ENCODE results near the gene KIF22. TPM values are rescaled to one million over a fixed set of nuclear protein-coding genes. Genes with fewer than 3 reads are reported as not detected.
A peak's percentile ranks its signal among the peaks of the same experiment; 100 is the strongest.
"Not testable (repeated sequence)": the region's sequence is repeated elsewhere in the genome, so short reads cannot be mapped to it uniquely, and the experiment has no call there.

Gene KIF22
- total RNA-seq, 2 experiments from 2014 or later = 160 to 165 TPM

DNA sequence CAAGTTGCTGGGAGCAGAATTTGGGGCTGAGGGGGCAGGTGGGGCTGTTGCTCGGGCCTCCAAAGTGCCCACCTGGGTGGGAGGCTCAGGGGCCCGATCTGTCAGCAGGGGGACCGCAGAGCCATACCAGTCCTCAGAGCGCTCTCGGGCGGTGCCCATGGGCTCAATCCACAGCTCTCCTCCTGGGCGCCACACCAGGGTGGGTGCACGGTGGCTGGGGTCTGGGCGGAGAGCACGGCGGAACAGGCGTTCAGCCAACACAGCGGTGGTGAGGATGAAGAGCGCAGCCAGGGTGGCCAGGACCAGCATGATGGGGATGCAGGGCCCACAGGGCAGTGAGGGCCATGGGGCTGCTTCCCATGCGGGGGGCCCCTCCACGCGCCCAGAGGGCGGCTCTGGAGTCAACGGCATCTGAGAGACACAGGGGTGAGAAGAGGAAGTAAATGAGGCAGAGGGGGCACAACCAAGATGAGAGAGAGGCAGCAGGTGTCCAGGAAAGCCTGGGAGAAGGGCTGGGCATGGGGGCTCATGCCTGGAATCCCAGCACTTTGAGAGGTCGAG, 45.9 kb upstream of the KIF22 start:
- intact Hi-C loops (cut with micrococcal nuclease) = loop anchor here (5.0 kb wide), 1 partner anchor 48 kb away; the partner anchor contains the start of gene KIF22
- H3K36me3 Mint-ChIP-seq (ENCODE audit: low read depth) = peaks cover 28% of the 10 kb centered on the region
- ATAC-seq (no peak), DNase-seq (peak; percentile 42)
- ChIA-PET CTCF (interaction anchor here (0.8 to 1.8 kb wide), 5 partner anchors 12 to 63 kb away, joined by 3 to 7 read pairs (median 4); partner anchors contain the start of gene KIF22), POLR2A (interaction anchor here (1.0 to 2.2 kb wide), 4 partner anchors 12 to 64 kb away, joined by 3 to 20 read pairs (median 6); no protein-coding TSS in a partner anchor)
- peak overlapping the region; percentile 84 for H3K4me3 Mint-ChIP-seq
- H3K4me1 Mint-ChIP-seq (ENCODE audit: low read depth) = peaks cover 62% of the 10 kb centered on the region
- no peaks in the 10 kb centered on the region for H3K27me3 Mint-ChIP-seq
- H3K27ac Mint-ChIP-seq = peak overlapping the region; percentile 97
- H3K9me3 Mint-ChIP-seq = no peaks in the 10 kb centered on the region
- TF ChIP-seq, protein P1, sequence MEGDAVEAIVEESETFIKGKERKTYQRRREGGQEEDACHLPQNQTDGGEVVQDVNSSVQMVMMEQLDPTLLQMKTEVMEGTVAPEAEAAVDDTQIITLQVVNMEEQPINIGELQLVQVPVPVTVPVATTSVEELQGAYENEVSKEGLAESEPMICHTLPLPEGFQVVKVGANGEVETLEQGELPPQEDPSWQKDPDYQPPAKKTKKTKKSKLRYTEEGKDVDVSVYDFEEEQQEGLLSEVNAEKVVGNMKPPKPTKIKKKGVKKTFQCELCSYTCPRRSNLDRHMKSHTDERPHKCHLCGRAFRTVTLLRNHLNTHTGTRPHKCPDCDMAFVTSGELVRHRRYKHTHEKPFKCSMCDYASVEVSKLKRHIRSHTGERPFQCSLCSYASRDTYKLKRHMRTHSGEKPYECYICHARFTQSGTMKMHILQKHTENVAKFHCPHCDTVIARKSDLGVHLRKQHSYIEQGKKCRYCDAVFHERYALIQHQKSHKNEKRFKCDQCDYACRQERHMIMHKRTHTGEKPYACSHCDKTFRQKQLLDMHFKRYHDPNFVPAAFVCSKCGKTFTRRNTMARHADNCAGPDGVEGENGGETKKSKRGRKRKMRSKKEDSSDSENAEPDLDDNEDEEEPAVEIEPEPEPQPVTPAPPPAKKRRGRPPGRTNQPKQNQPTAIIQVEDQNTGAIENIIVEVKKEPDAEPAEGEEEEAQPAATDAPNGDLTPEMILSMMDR (IDR thresholded peaks at IDR 0.05) = no peak

DNA sequence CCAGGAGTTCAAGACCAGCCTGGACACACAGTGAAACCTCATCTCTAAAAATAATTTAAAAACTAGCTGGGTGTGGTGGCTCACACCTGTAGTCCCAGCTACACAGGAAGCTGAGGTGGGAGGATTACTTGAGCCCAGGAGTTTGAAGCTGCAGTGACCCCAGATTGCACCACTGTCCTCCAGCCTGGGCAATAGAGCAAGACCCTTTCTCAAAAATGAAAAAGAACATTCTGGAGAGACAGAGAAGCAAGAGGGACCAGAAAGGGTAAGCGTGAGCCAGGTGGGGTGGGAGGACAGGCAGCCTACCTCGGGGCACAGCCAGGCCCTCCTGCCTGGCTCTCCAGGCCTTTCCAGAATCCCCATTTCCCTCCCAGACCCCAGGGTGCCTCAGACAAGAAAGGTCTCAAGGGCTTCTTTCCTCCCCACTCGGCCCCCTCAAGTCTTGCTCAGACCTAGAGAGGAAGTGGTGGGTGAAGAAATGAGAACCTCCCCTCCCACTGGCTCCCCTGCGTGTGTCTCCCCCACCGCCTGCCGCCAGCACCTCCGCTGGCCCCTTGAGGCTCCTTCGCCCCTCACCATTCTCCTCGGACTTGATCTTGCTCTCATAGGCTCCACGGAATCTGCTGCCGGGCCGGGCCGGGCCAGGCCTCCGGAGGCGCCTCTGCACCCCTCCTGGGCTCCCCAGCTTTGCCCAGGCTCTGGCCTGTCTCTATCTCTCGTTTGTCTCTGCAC, 45.3 kb upstream of the KIF22 start:
- POLR2A ChIA-PET = interaction anchor here (1.8 kb wide), 1 partner anchor 40 kb away, joined by 7 read pairs; no protein-coding TSS in a partner anchor
- H3K9me3 Mint-ChIP-seq = no peaks in the 10 kb centered on the region
- TF ChIP-seq, protein P1 (IDR thresholded peaks at IDR 0.05) = no peak
- intact Hi-C loops (cut with micrococcal nuclease) = no loop called here
- CTCF ChIA-PET = interaction anchor here (1.1 to 1.8 kb wide), 3 partner anchors 16 to 63 kb away, joined by 4 to 5 read pairs (median 4); no protein-coding TSS in a partner anchor
- peak; percentile 79 for DNase-seq
- H3K27me3 Mint-ChIP-seq = no peaks in the 10 kb centered on the region
- H3K4me3 Mint-ChIP-seq = peak overlapping the region; percentile 84
- peaks cover 28% of the 10 kb centered on the region for H3K36me3 Mint-ChIP-seq (ENCODE audit: low read depth)
- peaks cover 56% of the 10 kb centered on the region for H3K4me1 Mint-ChIP-seq (ENCODE audit: low read depth)
- peak overlapping the region; percentile 97 for H3K27ac Mint-ChIP-seq
- ATAC-seq = peak; percentile 64

DNA sequence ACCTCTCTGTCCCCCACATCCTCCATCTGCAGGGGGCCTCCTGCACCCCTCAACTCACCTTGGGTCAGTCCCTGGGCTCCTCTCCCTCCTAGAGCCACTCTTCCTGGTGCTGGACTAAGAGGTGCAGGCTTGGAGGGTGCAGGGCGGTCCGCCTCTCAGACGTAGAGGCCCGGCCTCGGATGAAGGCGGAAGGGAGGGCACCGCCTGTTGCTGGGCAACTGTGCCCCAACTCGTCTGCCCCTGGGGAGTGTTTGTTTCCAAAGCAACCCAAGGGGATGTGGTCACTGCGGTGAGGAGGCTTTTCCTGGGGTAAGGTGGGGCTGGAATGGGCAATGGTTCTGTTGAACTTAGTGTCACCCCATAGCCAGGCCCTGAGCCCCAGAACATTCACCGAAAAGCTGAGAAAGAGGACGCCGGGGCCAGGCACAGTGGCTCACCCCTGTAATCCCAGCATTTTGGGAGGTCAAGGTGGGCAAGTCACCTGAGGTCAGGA, 44.7 kb upstream of the KIF22 start, which contains the start of gene C16orf54:
TSS of gene C16orf54 (minus strand) at position 138 of the 493 bp plus-strand sequence. CDS start 1,039 bp downstream, outside the sequence.
- Mint-ChIP-seq H3K27ac (peak within 1 kb of the TSS; percentile 97), H3K4me1 (ENCODE audit: low read depth) (peaks cover 51% of the 10 kb centered on the region), H3K9me3 (no peaks in the 10 kb centered on the region), H3K4me3 (peak within 1 kb of the TSS; percentile 84), H3K36me3 (ENCODE audit: low read depth) (peaks cover 28% of the 10 kb centered on the region), H3K27me3 (no peaks in the 10 kb centered on the region)
- TF ChIP-seq, protein P1 (IDR thresholded peaks at IDR 0.05) = no peak
- ATAC-seq = peak; percentile 82
- DNase-seq = peak; percentile 95
- intact Hi-C loops (cut with micrococcal nuclease) = no loop called here
- CTCF ChIA-PET = interaction anchor here (1.0 to 1.8 kb wide), 2 partner anchors 39 to 58 kb away, joined by 3 to 5 read pairs; no protein-coding TSS in a partner anchor
- POLR2A ChIA-PET = interaction anchor here (0.7 to 1.8 kb wide), 6 partner anchors 10 to 61 kb away, joined by 3 to 7 read pairs (median 4); partner anchors contain the start of gene KIF22

DNA sequence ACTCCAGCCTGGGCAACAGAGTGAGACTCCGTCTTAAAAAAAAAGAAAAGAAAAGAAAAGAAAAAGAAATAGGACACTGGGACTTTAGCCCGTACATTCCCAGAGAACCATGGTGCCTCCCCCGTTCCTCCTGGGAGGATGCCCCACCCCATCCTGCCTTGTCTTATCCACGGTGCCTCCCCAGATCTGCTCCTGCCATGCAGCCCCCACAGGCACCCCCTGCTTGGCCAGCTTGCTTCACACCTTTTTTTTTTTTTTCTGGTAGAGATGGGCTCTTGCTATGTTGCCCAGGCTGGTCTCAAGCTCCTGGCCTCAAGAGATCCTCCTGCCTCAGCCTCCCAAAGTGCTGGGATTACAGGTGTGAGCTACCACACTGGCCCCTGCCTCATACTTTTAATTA, 44.0 kb upstream of the KIF22 start:
- intact Hi-C loops (cut with micrococcal nuclease) = not testable (repeated sequence)
- POLR2A ChIA-PET = interaction anchor here (0.7 to 1.8 kb wide), 6 partner anchors 11 to 61 kb away, joined by 3 to 7 read pairs (median 4); partner anchors contain the start of gene KIF22
- H3K4me1 Mint-ChIP-seq (ENCODE audit: low read depth) = peaks cover 45% of the 10 kb centered on the region

More for the DNA sequence above, 44.0 kb upstream of the KIF22 start:
- not testable (repeated sequence) for ATAC-seq, H3K9me3 Mint-ChIP-seq, H3K27me3 Mint-ChIP-seq
- H3K36me3 Mint-ChIP-seq (ENCODE audit: low read depth) = peaks cover 27% of the 10 kb centered on the region
- peak overlapping the region; percentile 84 for H3K4me3 Mint-ChIP-seq
- peak; percentile 21 for DNase-seq
- CTCF ChIA-PET = interaction anchor here (1.0 to 1.8 kb wide), 2 partner anchors 39 to 58 kb away, joined by 3 to 5 read pairs; no protein-coding TSS in a partner anchor
- peak overlapping the region; percentile 97 for H3K27ac Mint-ChIP-seq

All from activated CD8-positive, alpha-beta T cell treated with anti-CD3 and anti-CD28 coated beads for 36 hours (primary cell).